MM.1S (cell line): ENCODE results near the gene GOLGA2.

ENCODE experiments used
- DNase-seq: peaks from one replicate; pipeline ENCODE4 v3.0.0-alpha.2; 2015
- H2AFZ ChIP-seq: fragments of 300-600 bp; sonication (generic); 2 replicates; pipeline ENCODE4 v1.6.0; 2016; ENCODE audit warnings: antibody characterized with exemption, low read length
- H3F3A ChIP-seq: fragments of 300-600 bp; sonication (generic); 2 replicates; pipeline ENCODE4 v1.6.1; 2016; ENCODE audit warnings: mild to moderate bottlenecking, antibody characterized with exemption, low read length, moderate library complexity, mixed read lengths; ENCODE audit not compliant: insufficient read depth
- H3K27ac ChIP-seq: fragments of 300-600 bp; sonication (generic); 2 replicates; pipeline ENCODE4 v1.5.1; 2016; ENCODE audit warnings: mild to moderate bottlenecking, low read length
- H3K27me3 ChIP-seq: fragments of 300-600 bp; sonication (generic); replicated peaks from 2 replicates; pipeline ENCODE4 v1.6.0; 2016; ENCODE audit warnings: low read length; ENCODE audit not compliant: insufficient read depth
- H3K36me3 ChIP-seq: fragments of 300-600 bp; sonication (generic); replicated peaks from 2 replicates; pipeline ENCODE4 v1.6.1; 2016; ENCODE audit warnings: mild to moderate bottlenecking, low read length, mixed read lengths; ENCODE audit not compliant: insufficient read depth
- H3K4me1 ChIP-seq: fragments of 300-600 bp; sonication (generic); 2 replicates; pipeline ENCODE4 v1.6.1; 2016; ENCODE audit warnings: low read length, mixed read lengths
- H3K4me2 ChIP-seq: fragments of 300-600 bp; sonication (generic); 2 replicates; pipeline ENCODE4 v1.6.0; 2016; ENCODE audit warnings: low read depth, low read length
- H3K4me3 ChIP-seq: fragments of 300-600 bp; sonication (generic); 2 replicates; pipeline ENCODE4 v1.5.1; 2016; ENCODE audit warnings: low read length, mixed read lengths
- H3K79me2 ChIP-seq: fragments of 300-600 bp; sonication (generic); 2 replicates; pipeline ENCODE4 v1.6.1; 2016; ENCODE audit warnings: mixed run types, low read length, mixed read lengths
- H3K9ac ChIP-seq: fragments of 300-600 bp; sonication (generic); 2 replicates; pipeline ENCODE4 v1.6.1; 2016; ENCODE audit warnings: low read length, mixed read lengths
- H3K9me2 ChIP-seq: fragments of 300-600 bp; sonication (generic); replicated peaks from 2 replicates; pipeline ENCODE4 v1.6.1; 2016; ENCODE audit warnings: mild to moderate bottlenecking, low read length, mixed read lengths; ENCODE audit not compliant: insufficient read depth
- H3K9me3 ChIP-seq: fragments of 300-600 bp; sonication (generic); replicated peaks from 2 replicates; pipeline ENCODE4 v1.6.1; 2016; ENCODE audit warnings: mild to moderate bottlenecking, low read length, mixed read lengths; ENCODE audit not compliant: insufficient read depth
- H4K20me1 ChIP-seq: fragments of 300-600 bp; sonication (generic); 2 replicates; pipeline ENCODE4 v1.6.1; 2016; ENCODE audit warnings: mild to moderate bottlenecking, low read length, moderate library complexity, mixed read lengths; ENCODE audit not compliant: insufficient read depth
- CTCF ChIP-seq: fragments of 300-600 bp; sonication (generic); IDR thresholded peaks from 2 replicates; pipeline ENCODE4 v1.5.1; 2016; ENCODE audit warnings: antibody characterized with exemption, low read length, mixed read lengths
- EZH2 ChIP-seq: fragments of 300-600 bp; sonication (generic); optimal IDR thresholded peaks from 2 replicates; pipeline ENCODE3; 2017; ENCODE audit warnings: low read depth, mild to moderate bottlenecking, antibody characterized with exemption, low read length, mixed read lengths
- EZH2phosphoT487 ChIP-seq: fragments of 300-600 bp; sonication (generic); IDR thresholded peaks from 2 replicates; pipeline ENCODE4 v1.6.1; 2018; ENCODE audit warnings: antibody characterized with exemption, low read length

GOLGA2 gene

DNA sequence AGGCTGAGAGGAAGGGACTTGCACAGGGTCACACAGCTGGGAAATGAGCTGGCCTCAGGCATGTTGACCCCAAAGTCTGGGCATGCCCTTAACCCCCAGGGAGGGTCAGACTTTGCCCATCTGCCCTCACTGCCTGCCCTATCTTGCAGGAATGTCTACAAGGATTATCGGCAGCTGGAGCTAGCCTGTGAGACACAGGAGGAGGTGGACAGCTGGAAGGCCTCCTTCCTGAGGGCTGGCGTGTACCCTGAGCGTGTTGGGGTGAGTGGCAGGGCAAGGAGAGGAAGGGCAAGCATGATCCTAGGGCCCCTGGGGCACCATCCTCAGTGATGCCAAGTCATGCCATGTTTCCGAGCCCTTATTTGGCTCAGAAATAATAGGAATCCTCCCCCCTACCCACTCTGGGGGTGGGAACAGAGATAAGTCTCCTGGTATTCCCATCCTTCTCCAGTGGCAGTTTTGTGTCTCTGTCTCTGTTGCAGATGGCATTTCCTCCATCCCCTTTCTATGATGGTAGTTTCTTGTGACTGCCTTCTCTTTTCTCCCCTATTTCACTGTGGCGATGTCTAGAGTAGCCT is 28.5 kb downstream of the GOLGA2 start:
- H3K4me1 ChIP-seq = peaks cover 3% of the 10 kb centered on the region; the same call in 1 of the 2 replicates
- H3F3A ChIP-seq = peaks cover 7% of the 10 kb centered on the region; the same call in 1 of the 2 replicates
- no peak overlapping the region for H3K4me3 ChIP-seq
- TF ChIP-seq CTCF = no peak
- no peak for TF ChIP-seq EZH2phosphoT487
- TF ChIP-seq EZH2 = no peak
- H3K9me3 ChIP-seq = no peaks in the 10 kb centered on the region
- no peak overlapping the region for H2AFZ ChIP-seq
- no peak overlapping the region for H3K4me2 ChIP-seq
- no peaks in the 10 kb centered on the region for H3K79me2 ChIP-seq
- H3K27ac ChIP-seq = no peak overlapping the region
- H3K9me2 ChIP-seq = no peaks in the 10 kb centered on the region
- H4K20me1 ChIP-seq = no peaks in the 10 kb centered on the region
- peaks cover 47% of the 10 kb centered on the region for H3K27me3 ChIP-seq
- no peaks in the 10 kb centered on the region for H3K36me3 ChIP-seq
- DNase-seq = no peak
- H3K9ac ChIP-seq = no peak overlapping the region

GRCh38 chr9:128246471-128246870 is 29.3 kb downstream of the GOLGA2 start:
- no peak overlapping the region for H3K27ac ChIP-seq
- H3F3A ChIP-seq = peaks cover 7% of the 10 kb centered on the region; the same call in 1 of the 2 replicates
- no peak for DNase-seq
- H3K4me2 ChIP-seq = no peak overlapping the region
- H3K79me2 ChIP-seq = no peaks in the 10 kb centered on the region
- H3K36me3 ChIP-seq = no peaks in the 10 kb centered on the region
- peaks cover 47% of the 10 kb centered on the region for H3K27me3 ChIP-seq
- TF ChIP-seq CTCF (no peak), EZH2 (no peak), EZH2phosphoT487 (no peak)
- H4K20me1 ChIP-seq = no peaks in the 10 kb centered on the region
- peaks cover 3% of the 10 kb centered on the region; the same call in 1 of the 2 replicates for H3K4me1 ChIP-seq
- H3K9me2 ChIP-seq = no peaks in the 10 kb centered on the region
- no peak overlapping the region for H3K4me3 ChIP-seq
- H2AFZ ChIP-seq = no peak overlapping the region
- no peak overlapping the region for H3K9ac ChIP-seq
- H3K9me3 ChIP-seq = no peaks in the 10 kb centered on the region

- DNase-seq = no peak
- H3K27ac ChIP-seq = no peak overlapping the region
- no peaks in the 10 kb centered on the region for H3K9me3 ChIP-seq
- no peaks in the 10 kb centered on the region for H3K4me1 ChIP-seq
- no peak overlapping the region for H3K4me2 ChIP-seq
- H3K9me2 ChIP-seq = no peaks in the 10 kb centered on the region
- TF ChIP-seq EZH2phosphoT487 (no peak), EZH2 (no peak), CTCF (no peak)
- H3K9ac ChIP-seq = no peak overlapping the region
- H3F3A ChIP-seq = peaks cover 7% of the 10 kb centered on the region; the same call in 1 of the 2 replicates
- H3K27me3 ChIP-seq = peaks cover 49% of the 10 kb centered on the region
- no peak overlapping the region for H3K4me3 ChIP-seq
- H3K79me2 ChIP-seq = no peaks in the 10 kb centered on the region
- H3K36me3 ChIP-seq = no peaks in the 10 kb centered on the region
- H2AFZ ChIP-seq = no peak overlapping the region
- no peaks in the 10 kb centered on the region for H4K20me1 ChIP-seq
Measured at GRCh38 chr9:128245421-128246151, 30.2 kb downstream of the GOLGA2 start.
